ENCODE data around the gene AFF3. TPM values are rescaled to one million over a fixed set of nuclear protein-coding genes. Genes with fewer than 3 reads are reported as not detected.

The AFF3 gene
- total RNA-seq, 1 experiment from 2014 or later, result 0.22 TPM

DNA sequence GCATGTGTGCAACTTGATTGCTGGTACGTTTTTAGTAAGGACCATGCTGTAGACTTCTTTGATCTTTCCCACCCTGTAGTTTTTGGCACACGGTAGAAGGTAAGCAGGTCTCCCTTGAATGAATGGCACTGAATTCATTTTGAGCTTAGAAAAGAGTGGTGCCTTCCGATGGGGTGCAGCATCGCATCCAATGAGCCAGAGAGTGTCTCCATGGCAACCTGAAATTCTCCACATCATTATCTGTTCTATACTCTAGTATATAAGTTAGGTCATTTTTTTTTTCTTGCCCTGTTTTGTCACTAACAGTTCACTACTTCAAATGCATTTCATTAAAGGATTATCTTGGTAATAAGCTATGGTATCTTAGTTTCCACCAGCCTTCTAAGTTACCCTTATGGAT is 571.4 kb downstream of the AFF3 start:
- Histone ChIP-seq H2BK5ac (ENCODE audit: insufficient read length, low read length) (no peak overlapping the region), H3K4me1 (ENCODE audit: insufficient read depth, low read length) (no peaks in the 10 kb centered on the region; the same call in 1 of the 2 replicates), H3K56ac (ENCODE audit: insufficient read length, low read depth, low read length) (no peak overlapping the region), H3K9ac (ENCODE audit: extremely low read depth, insufficient read length, low read length) (no peak overlapping the region), H2AK5ac (ENCODE audit: insufficient read length, low read length) (no peak overlapping the region), H3K4me2 (ENCODE audit: insufficient read depth, insufficient read length, low read length) (no peak overlapping the region), H3K18ac (ENCODE audit: insufficient read length, low read depth, low read length) (no peak overlapping the region), H3K79me2 (ENCODE audit: insufficient read depth, low read length) (no peaks in the 10 kb centered on the region), H2AFZ (ENCODE audit: low read length) (no peak overlapping the region), H3T11ph (ENCODE audit: low read length) (no peak overlapping the region), H3K79me1 (ENCODE audit: insufficient read depth, low read depth, low read length, poor library complexity, severe bottlenecking) (no peaks in the 10 kb centered on the region), H3K23me2 (ENCODE audit: insufficient read length, low read depth, low read length, poor library complexity, severe bottlenecking) (no peaks in the 10 kb centered on the region), H2BK12ac (ENCODE audit: insufficient read length, low read depth, low read length) (no peak overlapping the region), H2BK15ac (ENCODE audit: low read depth, low read length) (no peak overlapping the region), H3K27me3 (ENCODE audit: insufficient read depth, low read length) (no peaks in the 10 kb centered on the region), H2BK120ac (ENCODE audit: low read depth, low read length, poor library complexity, severe bottlenecking) (no peak overlapping the region), H3K23ac (ENCODE audit: insufficient read length, low read depth, low read length) (no peak overlapping the region), H4K20me1 (ENCODE audit: control insufficient read depth, insufficient read depth, insufficient read length) (no peaks in the 10 kb centered on the region), H4K91ac (ENCODE audit: insufficient read length, low read depth, low read length) (no peak overlapping the region), H4K5ac (ENCODE audit: insufficient read length, low read depth, low read length) (no peak overlapping the region), H3K4ac (ENCODE audit: low read depth, low read length) (no peak overlapping the region), H3K9me3 (ENCODE audit: control insufficient read depth, low read depth, low read length) (no peaks in the 10 kb centered on the region), H2BK20ac (ENCODE audit: low read depth, low read length, poor library complexity, severe bottlenecking) (no peak overlapping the region), H3K14ac (ENCODE audit: insufficient read depth, low read length) (no peak overlapping the region), H4K8ac (replicated peaks; ENCODE audit: insufficient read length, low read depth, low read length) (no peak overlapping the region), H3K27ac (ENCODE audit: insufficient read length, low read depth, low read length) (no peak overlapping the region)
- TF ChIP-seq CTCF (conservative IDR thresholded peaks at IDR 0.05), result no peak
- H3K27me3 Mint-ChIP-seq (ENCODE audit: low read depth), result no peaks in the 10 kb centered on the region; the same call in 1 of the 2 replicates
- no peak overlapping the region for H3K27ac Mint-ChIP-seq
- DNase-seq, result no peak
- H3K36me3 Mint-ChIP-seq (ENCODE audit: insufficient read depth in 1 of 3, low read depth in 3 of 3), result no peaks in the 10 kb centered on the region
- H3K4me3 Mint-ChIP-seq, result no peak overlapping the region
- no CpG with 5 or more reads among the region's 4 CpGs for WGBS (ENCODE audit: extremely low coverage, insufficient read length, low lambda C conversion rate)
- no peaks in the 10 kb centered on the region for H3K9me3 Mint-ChIP-seq
- peaks cover 23 to 26% of the 10 kb centered on the region in 2 experiments for H3K4me1 Mint-ChIP-seq
